SH-SY5Y (cell line): ENCODE data around the gene DOCK2.

ENCODE experiments used
- GATA2 ChIP-seq: IDR thresholded peaks from 2 replicates; pipeline ENCODE4 v1.6.1; 2011; ENCODE audit warnings: mild to moderate bottlenecking, low read depth, low read length
- GATA3 ChIP-seq: IDR thresholded peaks from 2 replicates; pipeline ENCODE4 v1.6.1; 2011; ENCODE audit warnings: low read depth, mild to moderate bottlenecking, low read length, moderate library complexity

DNA sequence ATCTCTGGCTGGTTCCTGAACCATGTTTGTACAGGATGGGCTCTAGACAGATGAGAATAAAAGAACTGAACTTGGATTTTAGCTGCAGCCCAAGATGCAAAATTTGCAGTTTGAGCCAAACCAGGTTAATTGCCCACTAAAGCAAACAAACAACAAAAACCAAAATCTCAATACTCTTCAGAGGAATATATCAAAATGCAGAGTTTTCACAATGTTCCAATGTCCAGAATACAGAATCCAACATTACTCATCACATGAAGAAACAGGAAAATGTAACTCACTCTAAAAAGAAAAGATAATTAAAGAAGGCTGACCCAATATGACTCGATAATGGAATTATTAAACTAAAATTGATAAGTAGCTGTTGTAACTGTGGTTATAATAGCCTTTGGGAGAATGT is 489.0 kb downstream of the DOCK2 start:
- no peak for TF ChIP-seq GATA2
- TF ChIP-seq GATA3 = no peak
